Gastroesophageal sphincter (tissue), 4 donors: ENCODE data around the gene FIGLA. TPM values are rescaled to one million over a fixed set of nuclear protein-coding genes. Genes with fewer than 3 reads are reported as not detected.

ENCODE experiments used
- ATAC-seq: fragments of 150-250 bp; one replicate; pipeline ENCODE4 v1.9.1; 2016; ENCODE audit warnings: mild to moderate bottlenecking, moderate library complexity
- H3K27ac ChIP-seq, 4 donors: fragments of 200-600 bp; sonication (generic) in 3 of 4; 1 replicate in 3 of 4; 2 replicates in 1 of 4; pipeline ENCODE4 v1.5.1; 2016 to 2019
- H3K27me3 ChIP-seq: fragments of 200-600 bp; sonication (generic); one replicate; pipeline ENCODE4 v1.5.1; 2019
- H3K36me3 ChIP-seq, 2 donors: fragments of 200-600 bp; sonication (generic); one replicate each; pipeline ENCODE4 v1.5.1; 2019; ENCODE audit warnings: control low read depth in 1 of 2
- H3K4me1 ChIP-seq, 3 donors: fragments of 200-600 bp; sonication (generic); 1 replicate in 2 of 3; 2 replicates in 1 of 3; pipeline ENCODE4 v1.5.1; 2016 to 2019; ENCODE audit warnings: control low read depth in 2 of 3
- H3K4me3 ChIP-seq, 2 donors: fragments of 200-600 bp; sonication (generic); one replicate each; pipeline ENCODE4 v1.5.1; 2019; ENCODE audit warnings: mild to moderate bottlenecking in 1 of 2, moderate library complexity in 1 of 2
- H3K9me3 ChIP-seq, 3 donors: fragments of 200-600 bp; sonication (generic); one replicate each; pipeline ENCODE4 v1.5.1; 2017 to 2019; ENCODE audit warnings: control low read depth in 2 of 3
- CTCF ChIP-seq, 4 experiments: fragments of 200-600 bp in 2 of 4; fragments of 450-650 bp in 2 of 4; sonication (generic) in 1 of 4; IDR thresholded peaks; one replicate each; pipeline ENCODE4 v1.5.1; 2017 to 2019; ENCODE audit warnings: antibody characterized with exemption in 4 of 4, mild to moderate bottlenecking in 2 of 4, moderate library complexity in 2 of 4
- EP300 ChIP-seq: sonication (generic); formaldehyde crosslinking; IDR thresholded peaks from one replicate; pipeline ENCODE4 v1.6.1; 2017; ENCODE audit warnings: antibody characterized with exemption, mild to moderate bottlenecking
- POLR2A ChIP-seq, 2 donors: fragments of 450-650 bp; IDR thresholded peaks; one replicate each; pipeline ENCODE4 v1.6.1; 2017; ENCODE audit warnings: antibody characterized with exemption in 2 of 2, mild to moderate bottlenecking in 2 of 2, moderate library complexity in 1 of 2
- POLR2AphosphoS5 ChIP-seq: sonication (generic); formaldehyde crosslinking; IDR thresholded peaks from one replicate; pipeline ENCODE4 v1.6.1; 2017; ENCODE audit warnings: antibody characterized with exemption
- WGBS, 2 donors: methylation state at CpG; one replicate each; pipeline ENCODE4 v1.1.5; 2018; ENCODE audit warnings: low coverage in 1 of 2; 5-methylcytosine and 5-hydroxymethylcytosine counted together
- total RNA-seq, 4 donors: library from RNA; depleted of rRNA; stranded (reverse); fragments of >200 nt; gene quantifications; one replicate each; pipeline ENCODE4 v1.1.0, GENCODE V29; 2016

FIGLA gene
- total RNA-seq, 4 donors from 2014 or later: not detected

GRCh38 chr2:70738159-70738558 is 52.3 kb downstream of the FIGLA start:
- 50 to 55% methylated on average over 1 to 2 of the region's 2 CpGs for WGBS, 2 donors
- H3K4me1 ChIP-seq: no peaks in the 10 kb centered on the region
- no peak for ATAC-seq
- TF ChIP-seq EP300 (no peak), POLR2A (IDR thresholded peaks at IDR 0.05) (no peak), CTCF (IDR thresholded peaks at IDR 0.05) (no peak), POLR2AphosphoS5 (no peak)
- H3K36me3 ChIP-seq: no peaks in the 10 kb centered on the region
- H3K9me3 ChIP-seq: peaks cover 0 to 6% (median 0%) of the 10 kb centered on the region in 3 donors
- H3K27me3 ChIP-seq: peaks cover 34% of the 10 kb centered on the region
- no peak overlapping the region for H3K4me3 ChIP-seq
- no peak overlapping the region for H3K27ac ChIP-seq

- Histone ChIP-seq H3K4me1 (no peaks in the 10 kb centered on the region), H3K36me3 (no peaks in the 10 kb centered on the region), H3K4me3 (no peak overlapping the region), H3K27ac (no peak overlapping the region), H3K27me3 (peaks cover 36% of the 10 kb centered on the region), H3K9me3 (peaks cover 0 to 6% (median 0%) of the 10 kb centered on the region in 3 donors)
- ATAC-seq: no peak
- TF ChIP-seq POLR2A (IDR thresholded peaks at IDR 0.05): no peak
- WGBS, 2 donors: 49 to 70% methylated on average over 2 of the region's 2 CpGs
Measured at GRCh38 chr2:70735071-70735470, 55.4 kb downstream of the FIGLA start.

GRCh38 chr2:70733646-70734180 is 56.7 kb downstream of the FIGLA start:
- Histone ChIP-seq H3K27ac (no peak overlapping the region), H3K36me3 (no peaks in the 10 kb centered on the region), H3K4me1 (no peaks in the 10 kb centered on the region), H3K9me3 (no peaks in the 10 kb centered on the region), H3K4me3 (no peak overlapping the region), H3K27me3 (peaks cover 36% of the 10 kb centered on the region)
- ATAC-seq: no peak
- no peak for TF ChIP-seq POLR2AphosphoS5
- TF ChIP-seq EP300: no peak
- TF ChIP-seq CTCF (IDR thresholded peaks at IDR 0.05): no peak
- WGBS, 2 donors: 30 to 36% methylated on average over 3 to 5 of the region's 7 CpGs

GRCh38 chr2:70732766-70733645 is 57.4 kb downstream of the FIGLA start:
- no peaks in the 10 kb centered on the region for H3K4me1 ChIP-seq
- H3K4me3 ChIP-seq: no peak overlapping the region
- ATAC-seq: no peak
- no peaks in the 10 kb centered on the region for H3K36me3 ChIP-seq
- H3K27me3 ChIP-seq: peaks cover 36% of the 10 kb centered on the region
- H3K27ac ChIP-seq: no peak overlapping the region
- 47 to 54% methylated on average over 4 to 6 of the region's 6 CpGs for WGBS, 2 donors
- no peaks in the 10 kb centered on the region for H3K9me3 ChIP-seq
- TF ChIP-seq POLR2AphosphoS5: no peak
- TF ChIP-seq CTCF (IDR thresholded peaks at IDR 0.05): no peak

GRCh38 chr2:70730730-70731129 is 59.7 kb downstream of the FIGLA start:
- peaks cover 29% of the 10 kb centered on the region for H3K27me3 ChIP-seq
- WGBS, 2 donors: 94 to 100% methylated on average over 2 of the region's 2 CpGs

More at GRCh38 chr2:70730730-70731129, 59.7 kb downstream of the FIGLA start:
- TF ChIP-seq CTCF (IDR thresholded peaks at IDR 0.05) (no peak), EP300 (no peak), POLR2AphosphoS5 (no peak), POLR2A (IDR thresholded peaks at IDR 0.05) (no peak)
- Histone ChIP-seq H3K9me3 (no peaks in the 10 kb centered on the region), H3K4me3 (no peak overlapping the region), H3K27ac (no peak overlapping the region), H3K36me3 (no peaks in the 10 kb centered on the region), H3K4me1 (no peaks in the 10 kb centered on the region)
- no peak for ATAC-seq
